ENCODE data around the gene CNR2.
A peak's percentile ranks its signal among the peaks of the same experiment; 100 is the strongest.
"Not testable (repeated sequence)": the region's sequence is repeated elsewhere in the genome, so short reads cannot be mapped to it uniquely, and the experiment has no call there.

Gene CNR2

DNA sequence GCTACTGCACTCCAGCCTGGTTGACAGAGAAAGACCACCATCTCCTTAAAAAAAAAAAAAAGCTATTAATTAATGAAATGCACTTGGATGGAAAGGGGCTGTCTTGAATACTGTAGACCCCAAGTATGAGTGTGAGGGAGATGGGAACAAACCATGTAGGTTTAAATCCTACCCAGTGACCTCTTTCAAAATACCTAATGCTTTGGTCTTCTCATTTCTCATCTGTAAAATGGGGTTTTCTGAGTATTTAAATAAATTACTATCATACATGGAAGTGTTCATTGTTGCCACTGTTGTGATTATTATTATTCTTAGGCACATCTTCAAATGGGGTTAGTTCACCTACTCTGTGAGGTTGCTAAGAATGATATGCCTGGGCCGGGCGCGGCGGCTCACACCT lies 27.9 kb downstream of the CNR2 start:
- no peak for DNase-seq (ENCODE audit: low read depth)

DNA sequence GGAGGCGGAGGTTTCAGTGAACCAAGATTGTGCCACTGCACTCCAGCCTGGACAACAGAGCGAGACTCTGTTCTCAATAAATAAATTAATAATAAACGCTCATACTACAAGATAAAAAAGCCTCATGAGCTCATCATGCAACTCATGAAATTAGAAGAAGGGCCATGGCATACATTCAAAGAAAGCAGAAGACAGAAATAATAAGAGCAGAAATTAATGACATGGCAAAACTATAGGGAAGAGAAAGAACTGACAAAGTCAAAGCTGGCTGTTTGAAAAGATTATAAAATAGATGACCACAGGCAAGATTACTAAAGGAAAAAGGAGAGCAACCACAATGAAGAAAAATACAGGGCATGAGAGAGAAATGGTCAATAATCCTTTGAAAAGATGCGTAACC lies 30.4 kb downstream of the CNR2 start:
- no peak for DNase-seq (ENCODE audit: low read depth)

DNA sequence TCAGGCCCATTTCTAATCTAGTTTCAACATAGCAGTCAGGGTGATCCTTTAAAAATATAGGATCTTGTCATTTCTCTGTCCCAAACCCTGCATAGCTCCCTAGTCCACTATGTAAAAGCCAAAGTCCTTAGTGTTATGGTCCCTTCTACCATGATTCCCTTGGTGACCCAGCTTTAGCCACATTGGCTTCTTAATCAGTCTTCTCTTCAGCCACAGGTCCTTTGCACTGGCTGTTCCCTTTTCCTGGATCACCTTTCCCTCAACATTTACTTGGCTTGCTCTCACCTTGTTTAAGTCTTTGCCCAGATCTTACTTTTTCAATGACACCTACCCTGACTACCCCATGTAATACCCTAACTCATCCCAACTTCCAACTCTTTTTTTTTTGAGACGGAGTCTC lies 33.4 kb downstream of the CNR2 start:
- no peak for DNase-seq (ENCODE audit: low read depth)

DNA sequence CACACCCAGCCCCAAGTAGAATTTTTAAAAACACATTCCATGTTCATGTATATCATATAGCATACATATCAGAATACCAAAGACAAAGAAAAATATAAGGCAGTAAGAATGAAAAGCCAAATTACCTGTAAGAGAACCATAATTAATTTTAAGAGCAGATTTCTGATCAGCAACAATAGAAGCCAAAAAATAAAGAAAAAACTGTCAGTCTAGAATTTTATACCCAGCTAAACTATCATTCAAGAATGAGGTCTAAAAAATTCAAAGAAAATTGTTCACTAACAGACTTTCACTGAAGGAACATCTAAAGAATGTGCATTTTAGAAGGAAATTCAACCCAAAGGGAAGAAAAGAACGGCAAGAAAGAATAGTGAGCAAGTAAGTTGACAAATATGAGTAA lies 34.5 kb downstream of the CNR2 start:
- no peak for DNase-seq (ENCODE audit: low read depth)

DNA sequence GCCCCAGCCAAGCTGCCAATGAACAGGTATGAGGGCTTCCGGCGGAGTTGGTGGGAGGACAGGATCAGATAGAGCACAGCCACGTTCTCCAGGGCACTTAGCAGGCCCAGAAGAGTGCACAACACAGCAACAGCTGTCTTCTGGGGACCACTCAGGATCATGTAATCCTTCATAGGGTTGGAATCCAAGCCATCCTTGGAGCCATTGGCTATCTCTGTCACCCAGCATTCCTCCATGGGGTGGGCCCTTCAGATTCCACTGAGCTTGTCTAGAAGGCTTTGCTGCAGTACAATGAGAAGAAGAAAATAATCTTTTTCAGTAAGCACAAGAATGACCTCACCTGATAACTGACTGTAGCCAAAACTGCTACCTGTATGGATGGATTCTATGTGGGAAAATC lies 37.8 kb downstream of the CNR2 start:
- DNase-seq (ENCODE audit: low read depth): no peak

DNA sequence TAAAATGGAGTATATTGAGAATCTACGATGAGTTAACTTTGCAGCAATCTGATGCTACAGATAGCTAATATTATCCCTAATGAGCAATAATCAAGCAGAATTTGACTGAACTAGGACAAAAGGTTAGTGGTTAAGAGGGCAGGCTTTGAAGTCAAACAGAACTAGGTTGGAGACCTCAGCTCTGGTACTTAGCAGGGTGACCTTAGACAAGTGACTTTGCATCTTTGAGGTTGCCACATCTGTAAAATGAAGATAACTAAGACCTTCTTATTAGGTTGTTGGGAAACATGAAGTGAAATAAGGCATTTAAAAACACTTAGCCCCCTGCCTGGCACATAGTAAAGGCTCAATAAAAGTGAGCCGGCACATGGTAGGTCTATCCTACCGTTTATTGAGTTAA lies 40.7 kb downstream of the CNR2 start:
- no peak for DNase-seq (ENCODE audit: low read depth)

DNA sequence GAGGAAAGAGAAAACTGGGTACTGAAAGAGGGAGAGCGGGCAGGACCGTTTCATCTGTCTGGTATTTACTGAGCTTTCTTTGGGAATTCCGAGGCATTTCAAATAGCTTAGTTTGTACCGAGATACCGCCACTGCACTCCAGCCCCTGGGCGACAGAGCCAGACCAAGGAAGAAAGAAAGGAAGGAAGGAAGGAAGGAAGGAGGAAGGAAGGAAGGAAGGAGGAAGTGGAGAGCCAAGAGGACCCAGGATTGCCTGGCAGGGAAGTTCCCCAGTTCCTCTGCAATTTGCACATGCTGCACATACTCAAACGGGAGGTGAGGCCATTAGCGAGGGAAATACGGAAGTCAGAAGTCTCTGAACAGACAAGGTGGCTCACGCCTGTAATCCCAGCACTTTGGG lies 44.1 kb downstream of the CNR2 start:
- DNase-seq (ENCODE audit: low read depth): no peak

DNA sequence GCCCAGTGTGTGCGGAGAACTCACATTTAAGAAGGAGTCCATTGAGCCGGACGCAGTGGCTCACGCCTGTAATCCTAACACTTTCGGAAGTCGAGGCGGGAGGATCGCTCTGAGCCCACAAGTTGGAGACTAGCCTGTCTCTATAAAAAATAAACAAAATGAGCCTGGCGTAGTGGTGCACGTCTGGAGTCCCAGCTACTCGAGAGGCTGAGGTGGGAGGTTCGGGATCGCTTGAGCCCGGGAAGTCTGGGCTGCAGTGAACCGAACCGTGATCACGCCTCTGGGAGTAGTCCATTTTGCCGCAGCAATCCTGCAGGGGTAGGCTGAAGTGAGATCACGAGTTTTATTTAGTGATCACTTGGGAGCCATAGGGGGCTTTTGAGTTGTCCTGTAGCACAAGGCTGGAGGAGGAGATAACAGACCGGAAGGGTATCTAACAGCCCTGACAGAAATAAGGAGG lies 44.6 kb downstream of the CNR2 start:
- DNase-seq (ENCODE audit: low read depth): no peak

DNA sequence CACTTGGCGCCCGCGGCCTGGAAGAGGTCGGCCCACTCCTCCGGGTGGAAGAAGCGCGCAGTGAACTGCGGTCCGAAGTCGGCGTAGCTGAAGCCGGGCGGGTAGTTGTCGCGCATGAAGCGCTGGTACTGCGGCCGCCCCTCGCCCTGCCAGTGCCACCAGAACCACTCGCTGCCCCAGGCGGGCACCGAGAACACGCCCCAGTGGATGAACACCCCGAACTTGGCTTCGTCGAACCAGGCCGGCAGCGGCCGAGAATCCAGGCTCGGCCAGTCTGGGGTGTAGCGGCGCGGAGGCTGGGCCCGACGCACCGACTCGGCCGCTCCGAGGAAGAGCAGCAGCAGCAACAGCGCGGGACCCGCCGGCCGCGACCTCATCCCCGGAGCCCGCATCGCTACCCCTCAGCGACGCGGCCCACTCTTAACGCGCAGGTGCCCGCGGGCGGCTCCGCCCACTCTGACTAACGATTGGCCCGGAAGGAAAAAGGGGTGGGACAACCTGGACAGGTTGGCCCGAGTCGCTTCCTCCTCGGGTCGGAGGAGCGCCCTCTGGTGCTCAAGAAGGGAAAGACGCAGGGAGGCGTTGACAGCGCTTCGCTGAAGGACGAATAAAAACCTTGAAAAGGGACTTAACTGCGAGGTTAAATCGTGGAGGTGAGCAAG lies 45.1 kb downstream of the CNR2 start, which contains the start of gene FUCA1:
Gene FUCA1 (minus strand): TSS at position 396 of the 662 bp plus-strand sequence. CDS start 4 bp downstream, at position 392.
- DNase-seq (ENCODE audit: low read depth): peak; percentile 89

DNA sequence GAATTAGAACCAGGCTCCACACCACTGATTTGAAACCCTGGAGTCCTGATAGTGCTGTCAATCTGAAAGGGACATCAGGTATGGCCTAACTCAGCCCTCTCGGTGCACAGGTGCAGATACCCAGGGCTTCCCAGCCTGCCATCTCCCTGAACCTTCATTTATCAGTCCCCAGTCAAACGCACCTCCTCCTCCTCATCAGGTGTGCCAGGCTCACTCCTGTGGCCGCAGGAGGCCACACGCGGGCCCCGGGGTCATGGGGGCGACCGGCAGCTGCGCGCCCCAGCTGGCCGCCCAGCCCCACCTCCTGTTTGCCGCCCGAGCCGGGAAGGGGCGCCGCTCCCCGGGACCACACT lies 45.6 kb downstream of the CNR2 start:
- no peak for DNase-seq (ENCODE audit: low read depth)

DNA sequence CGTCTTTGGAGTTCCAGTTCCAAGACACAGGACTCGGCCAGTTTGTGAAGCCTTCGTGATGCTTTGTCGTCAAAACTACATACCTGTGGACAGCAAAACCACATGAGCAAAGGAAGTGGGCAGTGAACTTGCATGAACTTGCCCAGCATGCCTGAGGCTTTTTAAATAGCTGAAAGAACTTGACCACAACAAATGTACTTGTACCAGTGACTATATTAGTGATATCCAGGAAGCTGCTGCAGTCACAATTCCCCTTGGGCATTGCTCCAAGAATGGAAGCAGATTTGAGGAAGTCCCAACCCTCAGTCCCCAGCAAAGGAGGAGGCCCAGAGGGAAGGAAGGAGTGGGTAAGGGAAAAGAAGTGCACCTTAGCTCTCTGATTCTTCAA lies 47.6 kb downstream of the CNR2 start:
- DNase-seq (ENCODE audit: low read depth): no peak

DNA sequence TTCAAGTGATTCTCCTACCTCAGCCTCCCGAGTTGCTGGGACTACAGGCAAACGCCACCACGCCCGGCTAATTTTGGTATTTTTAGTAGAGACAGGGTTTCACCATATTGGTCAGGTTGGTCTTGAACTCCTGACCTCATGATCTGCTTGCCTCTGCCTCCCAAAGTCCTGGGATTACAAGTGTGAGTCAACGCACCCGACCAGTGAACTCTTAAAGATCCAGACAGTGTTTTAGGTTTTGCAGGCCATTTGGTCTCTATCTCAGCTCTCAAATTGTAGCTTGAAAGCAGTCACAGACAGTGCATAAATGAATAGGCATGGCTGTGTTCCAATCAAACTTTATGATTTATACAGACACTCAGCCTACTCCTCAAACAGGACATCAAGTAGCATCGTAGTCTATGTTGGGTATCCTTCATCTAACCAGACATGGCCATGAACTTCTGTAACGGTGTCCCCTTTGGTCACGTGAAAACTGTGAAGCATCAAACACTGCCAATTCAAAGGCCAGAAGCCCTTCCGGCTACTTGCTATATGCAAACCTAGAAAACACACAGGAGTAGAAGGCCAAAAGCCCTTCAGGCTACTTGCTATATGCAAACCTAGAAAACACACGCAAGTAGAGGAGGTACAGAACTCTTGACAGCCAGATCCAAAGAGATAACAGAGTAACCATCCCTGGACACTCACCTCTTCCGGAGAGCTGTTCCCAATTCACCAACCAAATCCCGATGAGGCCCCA lies 48.2 kb downstream of the CNR2 start:
- no peak for DNase-seq (ENCODE audit: low read depth)

DNA sequence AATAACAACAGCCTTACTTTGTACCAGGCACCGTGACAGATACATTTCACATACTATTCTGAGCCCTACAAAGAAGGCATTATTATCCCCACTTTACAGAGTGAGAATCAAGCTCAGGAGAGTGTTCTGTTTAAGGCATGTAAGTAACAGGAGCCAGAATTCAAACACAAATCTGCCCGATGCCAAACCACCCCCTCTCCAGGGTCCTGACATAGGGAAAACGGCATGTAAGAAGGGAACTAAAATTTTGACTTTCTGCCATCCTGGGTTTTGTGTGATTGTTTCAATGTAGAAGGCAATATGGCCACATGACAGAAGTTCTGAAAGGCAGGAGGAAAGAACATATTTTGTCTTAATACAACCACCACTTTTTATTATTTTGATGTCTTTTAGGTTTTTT lies 50.5 kb downstream of the CNR2 start:
- no peak for DNase-seq (ENCODE audit: low read depth)

DNA sequence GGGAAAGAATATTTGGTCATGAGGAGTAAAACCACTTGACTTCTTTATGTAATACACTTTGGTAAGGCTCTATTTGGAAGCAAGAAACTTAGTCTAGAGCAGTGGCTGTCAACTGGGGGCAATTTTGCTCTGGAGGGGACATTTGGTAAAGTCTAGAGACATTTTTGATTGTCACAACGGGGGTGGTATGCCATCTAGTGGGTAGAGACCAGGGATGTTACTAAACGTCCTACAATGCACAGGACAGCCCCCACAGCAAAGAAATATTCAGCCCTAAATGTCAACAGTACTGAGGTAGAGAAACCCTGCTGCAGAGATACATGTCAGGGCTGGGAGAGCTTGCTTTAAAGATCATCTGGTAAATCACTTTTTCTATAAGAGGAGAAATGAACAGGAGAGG lies 58.6 kb downstream of the CNR2 start:
- DNase-seq (ENCODE audit: low read depth): no peak

DNA sequence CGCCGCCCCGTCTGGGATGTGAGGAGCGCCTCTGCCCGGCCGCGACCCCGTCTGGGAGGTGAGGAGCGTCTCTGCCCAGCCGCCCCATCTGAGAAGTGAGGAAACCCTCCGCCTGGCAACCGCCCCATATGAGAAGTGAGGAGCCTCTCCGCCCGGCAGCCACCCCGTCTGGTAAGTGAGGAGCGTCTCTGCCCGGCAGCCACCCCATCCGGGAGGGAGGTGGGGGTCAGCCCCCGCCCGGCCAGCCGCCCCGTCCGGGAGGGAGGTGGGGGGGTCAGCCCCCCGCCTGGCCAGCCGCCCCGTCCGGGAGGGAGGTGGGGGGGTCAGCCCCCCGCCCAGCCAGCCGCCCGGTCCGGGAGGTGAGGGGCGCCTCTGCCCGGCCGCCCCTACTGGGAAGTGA lies 60.0 kb downstream of the CNR2 start:
- not testable (repeated sequence) for DNase-seq (ENCODE audit: low read depth)

DNA sequence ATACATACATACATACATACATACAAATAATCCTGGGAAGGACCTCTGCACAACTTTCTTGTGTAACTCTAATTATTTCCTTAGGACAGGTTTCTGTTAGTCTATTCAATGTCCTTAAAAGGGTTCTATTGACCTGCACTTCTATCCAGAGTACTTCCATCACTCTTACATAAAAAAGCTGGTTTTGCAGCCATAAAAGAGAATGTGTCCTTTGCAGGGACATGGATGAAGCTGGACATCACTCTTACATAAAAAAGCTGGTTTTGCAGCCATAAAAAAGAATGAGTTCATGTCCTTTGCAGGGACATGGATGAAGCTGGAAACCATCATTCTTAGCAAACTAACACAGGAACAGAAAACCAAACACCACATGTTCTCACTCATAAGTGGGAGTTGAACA lies 61.8 kb downstream of the CNR2 start:
- DNase-seq (ENCODE audit: low read depth): not testable (repeated sequence)

DNA sequence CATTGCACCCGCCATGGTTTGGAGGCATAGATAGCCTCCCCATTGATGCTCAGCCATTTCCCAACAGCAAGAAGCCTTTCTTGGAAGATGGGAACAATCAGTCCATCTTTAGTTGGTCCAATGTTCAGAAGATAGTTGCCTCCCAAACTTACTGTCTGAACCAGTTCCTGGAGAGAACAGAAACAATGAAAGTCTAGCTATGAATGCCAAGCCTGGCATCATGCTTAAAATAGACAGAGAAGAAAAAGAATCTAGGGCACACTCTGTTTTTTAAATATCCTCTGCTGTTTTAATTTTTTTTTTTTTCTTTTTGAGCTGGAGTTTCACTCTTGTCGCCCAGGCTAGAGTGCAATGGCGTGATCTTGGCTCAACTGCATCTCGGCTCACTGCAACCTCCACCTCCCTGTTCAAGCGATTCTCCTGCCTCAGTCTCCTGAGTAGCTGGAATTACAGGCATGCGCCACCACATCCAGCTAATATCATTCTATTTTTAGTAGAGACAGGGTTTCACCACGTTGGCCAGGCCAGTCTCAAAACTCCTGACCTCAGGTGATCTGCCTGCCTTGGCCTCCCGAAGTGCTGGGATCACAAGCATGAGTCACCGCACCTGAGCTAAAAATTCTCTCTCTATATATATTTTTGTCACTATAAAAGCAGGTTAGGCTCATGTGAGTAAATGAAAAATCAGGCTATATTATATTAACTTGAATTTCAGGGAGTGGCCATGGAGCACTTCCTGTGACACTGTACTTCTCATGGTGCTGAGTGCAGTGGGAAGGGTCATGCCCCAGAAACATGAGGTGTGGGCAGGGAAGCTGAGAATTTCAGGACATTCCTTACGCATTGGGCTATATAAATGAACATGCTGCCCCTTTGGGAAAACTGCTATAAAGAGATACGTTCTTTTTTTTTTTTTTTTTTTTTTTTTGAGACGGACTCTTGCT lies 64.2 kb downstream of the CNR2 start:
- no peak for DNase-seq (ENCODE audit: low read depth)

DNA sequence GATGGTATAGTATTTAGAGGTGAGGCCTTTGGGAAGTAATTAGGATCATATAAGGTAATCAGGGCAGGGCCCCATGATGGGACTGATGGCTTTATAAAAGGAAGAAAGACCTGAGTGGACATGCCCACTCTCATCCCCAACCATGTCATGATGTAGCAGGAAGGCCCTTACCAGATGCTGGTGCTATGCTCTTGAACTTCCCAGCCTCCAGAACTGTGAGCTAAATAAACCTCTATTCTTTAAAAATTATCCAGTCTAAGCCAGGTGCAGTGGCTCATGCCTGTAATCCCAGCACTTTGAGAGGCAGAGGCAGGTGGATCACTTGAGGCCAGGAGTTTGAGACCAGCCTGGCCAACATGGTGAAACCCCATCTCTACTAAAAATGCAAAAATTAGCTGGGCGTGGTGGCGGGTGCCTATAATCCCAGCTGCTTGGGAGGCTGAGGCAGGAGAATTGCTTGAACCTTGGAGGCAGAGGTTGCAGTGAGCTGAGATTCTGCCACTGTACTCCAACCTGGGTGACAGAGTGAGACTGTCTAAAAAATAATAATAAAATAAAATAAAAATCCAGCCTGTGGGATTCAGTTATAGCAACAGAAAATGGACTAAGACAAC lies 65.6 kb downstream of the CNR2 start:
- not testable (repeated sequence) for DNase-seq (ENCODE audit: low read depth)

DNA sequence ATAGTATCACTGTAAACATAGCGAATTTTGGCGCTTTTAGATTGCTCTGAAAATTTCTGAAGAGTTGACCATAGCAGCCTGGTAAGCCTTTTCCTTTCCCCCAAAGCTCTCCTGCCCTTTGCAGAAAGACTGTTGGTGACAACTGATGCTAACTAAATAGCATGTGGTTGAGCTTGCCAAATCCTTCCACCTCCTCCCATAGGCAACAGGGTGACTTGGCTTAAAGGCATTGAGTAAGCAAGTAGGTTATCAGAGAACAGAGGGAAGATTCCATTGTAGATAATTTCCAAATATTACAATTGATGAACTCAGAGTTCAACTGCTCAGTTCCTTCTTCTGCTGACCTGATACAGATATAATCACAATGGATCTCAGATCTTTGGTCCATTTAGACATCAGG lies 68.0 kb downstream of the CNR2 start:
- DNase-seq (ENCODE audit: low read depth): no peak

DNA sequence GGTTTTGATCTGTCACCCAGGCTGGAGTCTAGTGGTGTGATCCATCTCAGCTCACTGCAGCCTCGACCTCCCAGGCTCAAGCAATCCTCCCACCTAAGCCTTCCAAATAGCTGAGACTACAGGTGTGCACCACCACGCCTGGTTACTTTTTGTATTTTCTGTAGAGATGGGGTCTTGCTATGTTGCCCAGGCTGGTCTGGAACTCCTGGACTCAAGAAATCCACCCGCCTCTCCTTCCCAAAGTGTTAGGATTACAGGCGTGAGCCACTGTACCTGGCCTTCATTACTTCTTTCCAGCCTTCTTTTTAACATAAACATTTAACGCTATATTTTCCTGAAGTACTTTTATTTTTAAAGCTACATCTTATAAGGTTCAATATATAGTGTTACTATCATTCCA lies 69.5 kb downstream of the CNR2 start:
- DNase-seq (ENCODE audit: low read depth): no peak

DNA sequence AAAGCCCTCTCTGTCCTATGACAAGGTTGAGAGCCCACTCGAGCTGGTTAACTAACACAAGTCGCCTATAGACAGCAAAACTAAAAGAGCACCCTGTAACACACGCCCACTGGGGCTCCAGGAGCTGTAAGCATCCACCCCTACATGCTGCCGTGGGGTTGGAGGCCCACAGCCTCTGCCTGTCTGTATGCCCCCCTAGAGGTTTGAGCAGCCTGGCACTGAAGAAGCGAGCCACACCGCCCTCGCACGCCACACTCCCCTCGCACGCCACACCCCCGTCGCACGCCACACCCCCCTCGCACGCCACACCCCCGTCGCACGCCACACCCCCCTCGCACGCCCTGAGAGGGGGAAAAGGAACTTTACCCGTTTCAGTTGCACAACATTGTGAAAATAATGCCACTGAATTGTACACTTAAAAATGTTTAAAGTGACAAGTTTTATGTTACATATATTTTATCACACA lies 74.7 kb downstream of the CNR2 start:
- peak; percentile 69 for DNase-seq (ENCODE audit: low read depth)

DNA sequence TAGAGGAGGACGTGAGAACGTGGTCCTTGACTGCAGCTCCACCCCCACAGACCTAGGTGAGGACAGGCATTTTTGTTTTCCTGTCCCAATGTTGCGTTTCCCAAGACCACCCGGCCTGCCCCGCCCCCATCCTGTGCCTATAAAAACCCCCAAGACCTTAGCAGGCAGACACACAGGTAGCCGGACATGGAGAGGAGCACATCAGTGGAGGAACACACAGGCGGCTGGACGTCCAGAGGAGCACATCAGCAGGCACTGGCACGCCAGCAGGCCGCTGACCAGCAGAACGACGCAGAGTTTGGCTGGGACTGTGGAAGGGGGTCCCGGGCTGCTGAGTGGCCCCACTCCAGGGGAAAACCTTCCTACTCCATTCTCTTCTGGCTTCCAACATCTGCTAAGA lies 75.3 kb downstream of the CNR2 start:
- DNase-seq (ENCODE audit: low read depth): no peak
